PFSK-1 (cell line): ENCODE results near the gene STAMBPL1.

ENCODE experiments used
- FOXP2 ChIP-seq: optimal IDR thresholded peaks from 2 replicates; pipeline ENCODE3; 2011; ENCODE audit warnings: borderline replicate concordance, control low read depth, inconsistent platforms; ENCODE audit not compliant: insufficient read depth; ENCODE audit errors: extremely low read length, extremely low read depth
- POLR2AphosphoS5 ChIP-seq: IDR thresholded peaks from 2 replicates; pipeline ENCODE4 v1.6.1; 2012; ENCODE audit warnings: low read depth, mild to moderate bottlenecking, control low read depth, low read length, moderate library complexity
- REST ChIP-seq, 2 experiments: IDR thresholded peaks; 2 replicates each; pipeline versions ENCODE4 v1.6.1 to v1.8.0; 2011 to 2012; ENCODE audit warnings: low read depth in 2 of 2, low read length in 2 of 2, control low read depth in 1 of 2, inconsistent platforms in 1 of 2, mild to moderate bottlenecking in 1 of 2, moderate library complexity in 1 of 2; ENCODE audit not compliant: insufficient read depth in 1 of 2
- SIN3A ChIP-seq: IDR thresholded peaks from 2 replicates; pipeline ENCODE4 v1.6.1; 2012; ENCODE audit warnings: mild to moderate bottlenecking, low read length, moderate library complexity, borderline replicate concordance; ENCODE audit not compliant: insufficient read depth
- TAF1 ChIP-seq: IDR thresholded peaks from 2 replicates; pipeline ENCODE4 v1.6.1; 2012; ENCODE audit warnings: low read length, control low read depth, borderline replicate concordance; ENCODE audit not compliant: insufficient read depth

Gene STAMBPL1

GRCh38 chr10:88920986-88921593, 41.0 kb downstream of the STAMBPL1 start:
- TF ChIP-seq TAF1 (no peak), REST (IDR thresholded peaks at IDR 0.05; ENCODE audit: insufficient read depth in 1 of 2, low read depth in 2 of 2, low read length in 2 of 2) (no peak), POLR2AphosphoS5 (no peak), SIN3A (no peak), FOXP2 (no peak)

GRCh38 chr10:88922041-88922440, 42.0 kb downstream of the STAMBPL1 start:
- TF ChIP-seq FOXP2 (no peak), TAF1 (no peak), REST (IDR thresholded peaks at IDR 0.05; ENCODE audit: insufficient read depth in 1 of 2, low read depth in 2 of 2, low read length in 2 of 2) (no peak), POLR2AphosphoS5 (no peak), SIN3A (no peak)

DNA sequence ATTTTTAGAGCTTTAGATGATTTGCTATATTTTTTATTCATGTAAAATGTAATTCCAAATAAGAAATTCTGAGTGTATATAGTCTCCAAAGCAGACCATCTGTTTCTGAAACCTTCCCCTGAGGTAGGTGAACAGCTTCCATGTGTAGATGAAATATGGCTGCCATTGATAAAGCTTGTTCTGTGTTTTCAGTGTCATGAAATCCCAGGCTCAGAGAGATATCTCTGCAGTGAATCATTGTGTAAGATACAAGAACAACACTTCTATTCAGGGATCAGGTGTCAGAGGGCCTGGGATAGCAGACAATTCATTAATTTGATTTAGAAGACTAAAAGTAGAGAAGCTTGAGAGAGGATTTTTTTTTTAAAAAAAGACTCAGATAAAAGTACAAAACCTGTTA, 43.5 kb downstream of the STAMBPL1 start:
- TF ChIP-seq REST (IDR thresholded peaks at IDR 0.05; ENCODE audit: insufficient read depth in 1 of 2, low read depth in 2 of 2, low read length in 2 of 2) (no peak), POLR2AphosphoS5 (no peak)

GRCh38 chr10:88926566-88927415, 46.7 kb downstream of the STAMBPL1 start:
- TF ChIP-seq REST (IDR thresholded peaks at IDR 0.05; ENCODE audit: insufficient read depth in 1 of 2, low read depth in 2 of 2, low read length in 2 of 2): no peak
- no peak for TF ChIP-seq POLR2AphosphoS5
- no peak for TF ChIP-seq FOXP2
- TF ChIP-seq SIN3A: no peak
- TF ChIP-seq TAF1: no peak

GRCh38 chr10:88927416-88927690, 47.3 kb downstream of the STAMBPL1 start:
- no peak for TF ChIP-seq REST (IDR thresholded peaks at IDR 0.05; ENCODE audit: insufficient read depth in 1 of 2, low read depth in 2 of 2, low read length in 2 of 2)
- TF ChIP-seq FOXP2: no peak
- no peak for TF ChIP-seq POLR2AphosphoS5
- no peak for TF ChIP-seq TAF1
- TF ChIP-seq SIN3A: no peak
